Endothelial cell of umbilical vein (primary cell): ENCODE measurements around the gene DESI2. TPM values are rescaled to one million over a fixed set of nuclear protein-coding genes. Genes with fewer than 3 reads are reported as not detected.

ENCODE experiments used
- BruUV-seq: library from RNA; stranded (reverse); fragments of 400-500 nt; replicated peaks from 2 replicates; lab custom pipeline; 2021; lab: Mats Ljungman, UMichigan
- CTCF ChIA-PET: fragments of 300-600, 350-600 bp; sonication (Branson Sonifier 250); formaldehyde crosslinking; loops from one replicate; lab custom pipeline; 2021; ENCODE audit warnings: antibody characterized with exemption, inconsistent platforms; lab: Charles Lee
- POLR2A ChIA-PET: fragments of 300-600, 350-600 bp; sonication (Branson Sonifier 250); formaldehyde crosslinking; loops from one replicate; lab custom pipeline; 2021; ENCODE audit warnings: antibody characterized with exemption, inconsistent platforms; lab: Charles Lee
- DNase-seq: peaks from one replicate; pipeline ENCODE4 v3.0.0-alpha.2; 2011; ENCODE audit warnings: low read depth, low spot score
- FAIRE-seq: peaks from 2 replicates; lab custom pipeline; 2011; peaks lifted over from hg19 to GRCh38; lab: Jason Lieb, UNC
- H2AFZ ChIP-seq: 2 replicates; pipeline ENCODE4 v1.6.0; 2012; ENCODE audit warnings: low read depth, low read length, control low read depth, inconsistent platforms
- H3K27ac ChIP-seq: 2 replicates; pipeline ENCODE4 v1.5.1; 2011; ENCODE audit warnings: low read depth, mild to moderate bottlenecking, control low read depth, low read length, moderate library complexity; ENCODE audit not compliant: insufficient read depth
- H3K27me3 ChIP-seq, 2 experiments: 2 replicates each; pipeline versions ENCODE4 v1.6.0 to v1.6.1; 2011; ENCODE audit warnings: low read length in 2 of 2, mixed read lengths in 1 of 2; ENCODE audit not compliant: control insufficient read depth in 2 of 2, insufficient read depth in 2 of 2
- H3K36me3 ChIP-seq, 2 experiments: 2 replicates in 1 of 2; 3 replicates in 1 of 2; pipeline ENCODE4 v1.5.1; 2011; ENCODE audit warnings: low read length in 2 of 2, mild to moderate bottlenecking in 1 of 2, moderate library complexity in 1 of 2; ENCODE audit not compliant: control insufficient read depth in 2 of 2, insufficient read depth in 2 of 2; ENCODE audit errors: extremely low read depth in 1 of 2
- H3K4me1 ChIP-seq: 3 replicates; pipeline ENCODE4 v1.5.1; 2011; ENCODE audit warnings: mild to moderate bottlenecking, low read length; ENCODE audit not compliant: control insufficient read depth, insufficient read depth; ENCODE audit errors: extremely low read depth
- H3K4me2 ChIP-seq: 2 replicates; pipeline ENCODE4 v1.6.1; 2011; ENCODE audit warnings: low read length, control low read depth, mixed read lengths; ENCODE audit not compliant: insufficient read depth
- H3K4me3 ChIP-seq, 3 experiments: fragments of 200-600 bp in 1 of 3; sonication (generic), shearing (Covaris generic) in 1 of 3; replicated peaks in 1 of 3; 2 replicates each; pipeline ENCODE4 v1.5.1; 2011 to 2016; ENCODE audit warnings: control low read depth in 3 of 3, low read length in 3 of 3, mild to moderate bottlenecking in 2 of 3, inconsistent platforms in 1 of 3, low read depth in 1 of 3, moderate library complexity in 1 of 3; ENCODE audit not compliant: insufficient read depth in 1 of 3
- H3K79me2 ChIP-seq: 2 replicates; pipeline ENCODE4 v1.6.0; 2012; ENCODE audit warnings: low read length, inconsistent platforms; ENCODE audit not compliant: control insufficient read depth, insufficient read depth
- H3K9ac ChIP-seq: replicated peaks from 2 replicates; pipeline ENCODE3; 2011; ENCODE audit warnings: low read length, control low read depth; ENCODE audit not compliant: insufficient read depth; ENCODE audit errors: extremely low read depth
- H3K9me1 ChIP-seq: replicated peaks from 3 replicates; pipeline ENCODE4 v1.6.0; 2011; ENCODE audit warnings: mild to moderate bottlenecking, low read length; ENCODE audit not compliant: control insufficient read depth, insufficient read depth; ENCODE audit errors: extremely low read depth
- H3K9me3 ChIP-seq: replicated peaks from 2 replicates; pipeline ENCODE4 v1.5.1; 2012; ENCODE audit warnings: low read length, inconsistent platforms; ENCODE audit not compliant: control insufficient read depth, insufficient read depth
- H4K20me1 ChIP-seq: replicated peaks from 2 replicates; pipeline ENCODE3; 2011; ENCODE audit warnings: mild to moderate bottlenecking, low read length; ENCODE audit not compliant: control insufficient read depth, insufficient read depth; ENCODE audit errors: extremely low read depth
- EZH2 ChIP-seq: IDR thresholded peaks from 2 replicates; pipeline ENCODE4 v1.6.1; 2012; ENCODE audit warnings: borderline replicate concordance, low read depth, mild to moderate bottlenecking, moderate library complexity, low read length, inconsistent platforms; ENCODE audit not compliant: severe bottlenecking
- FOS ChIP-seq: IDR thresholded peaks from 2 replicates; pipeline ENCODE4 v1.6.1; 2011; ENCODE audit warnings: mild to moderate bottlenecking, low read length, moderate library complexity, borderline replicate concordance; ENCODE audit not compliant: insufficient read depth
- GATA2 ChIP-seq: IDR thresholded peaks from 2 replicates; pipeline ENCODE4 v1.7.0; 2011; ENCODE audit warnings: low read depth, mild to moderate bottlenecking, moderate library complexity, mixed read lengths, low read length; ENCODE audit not compliant: insufficient read length, insufficient read depth
- JUN ChIP-seq: IDR thresholded peaks from 2 replicates; pipeline ENCODE4 v1.6.1; 2011; ENCODE audit warnings: borderline replicate concordance, low read depth; ENCODE audit not compliant: insufficient read length, insufficient read depth
- MYC ChIP-seq: IDR thresholded peaks from one replicate; pipeline ENCODE4 v1.6.1; 2011; ENCODE audit warnings: mild to moderate bottlenecking, low read depth, low read length
- POLR2A ChIP-seq: IDR thresholded peaks from 2 replicates; pipeline ENCODE4 v1.6.1; 2012; ENCODE audit warnings: low read depth, mild to moderate bottlenecking, control low read depth, low read length
- POLR2AphosphoS5 ChIP-seq: IDR thresholded peaks from 2 replicates; pipeline ENCODE4 v1.6.1; 2012; ENCODE audit warnings: low read depth, mild to moderate bottlenecking, control low read depth, low read length, moderate library complexity; ENCODE audit not compliant: insufficient read depth
- dilution Hi-C: fragments of 300-500 bp; cut with MboI; formaldehyde crosslinking; loops from one replicate; pipeline ENCODE4 v1.15.0; 2019; ENCODE audit warnings: low sequenced_read_pairs; ENCODE audit not compliant: extremely low pct_ligation_motif_present
- intact Hi-C: fragments of 100-400 bp; cut with micrococcal nuclease; formaldehyde crosslinking; loops from one replicate; pipeline ENCODE4 v1.10.0; 2022
- polyA plus RNA-seq, 4 experiments: library from polyadenylated mRNA; depleted of rRNA in 3 of 4; stranded (reverse) in 3 of 4; unstranded in 1 of 4; fragments of >200 nt; gene quantifications; 2 replicates each; pipeline versions ENCODE4 v1.2.1 to v1.2.3, GENCODE V29; 2011 to 2012; ENCODE audit warnings: missing spikeins in 1 of 4
- total RNA-seq: library from RNA; stranded (reverse); gene quantifications from 2 replicates; pipeline ENCODE4 v1.2.3, GENCODE V29; 2021
- TF ChIP-seq, protein P1 (sequence below): IDR thresholded peaks from 2 replicates; pipeline ENCODE4 v1.6.1; 2011; ENCODE audit not compliant: insufficient read depth, insufficient read length
- TF ChIP-seq, protein P2 (sequence below), 2 donors: IDR thresholded peaks; 1 replicate in 1 of 2; 2 replicates in 1 of 2; pipeline ENCODE4 v1.5.1; 2011; ENCODE audit warnings: low read length in 2 of 2, mild to moderate bottlenecking in 2 of 2, moderate library complexity in 2 of 2, control low read depth in 1 of 2, inconsistent platforms in 1 of 2, low read depth in 1 of 2; ENCODE audit not compliant: insufficient read depth in 1 of 2; ENCODE audit errors: extremely low read depth in 1 of 2

Gene DESI2
- total and polyA plus RNA-seq, 2 donors (not counting 3 experiments of a cell fraction or from before 2014, with no cell fraction given) = 22.9 to 37.2 TPM

DNA sequence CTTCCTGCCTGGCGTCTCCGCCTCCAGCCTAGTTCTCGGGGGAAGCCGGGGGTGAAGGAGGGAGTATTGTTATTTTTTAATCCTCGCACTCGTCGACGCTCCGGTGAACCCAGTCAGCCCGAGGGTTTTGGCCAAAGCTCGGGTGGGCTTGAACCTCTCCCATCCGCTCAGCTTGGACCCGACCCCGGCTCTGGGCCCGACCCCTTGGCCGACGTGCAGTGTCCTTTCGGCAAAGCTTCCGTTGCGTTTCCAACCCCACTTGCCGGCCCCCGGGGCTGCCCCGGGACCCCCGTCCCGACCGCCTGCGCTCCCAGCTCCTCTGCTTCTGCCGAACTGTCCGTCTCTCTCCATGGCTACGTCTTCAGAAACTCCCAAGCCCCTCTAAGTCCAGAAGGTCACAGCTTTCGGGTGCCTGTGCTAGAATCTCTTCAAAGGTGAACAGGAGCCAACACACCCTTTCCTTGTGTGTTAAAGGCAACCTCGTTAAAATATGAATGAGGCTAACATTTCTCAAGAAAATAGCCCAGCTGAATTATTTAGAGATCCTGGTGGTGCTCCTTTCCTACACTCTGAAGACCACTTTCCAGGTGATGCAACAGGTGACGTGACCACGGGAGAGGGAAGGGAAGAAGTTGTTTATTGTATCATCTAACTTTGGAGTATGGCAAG is 647 bp downstream of the DESI2 start:
- ChIA-PET CTCF (interaction anchor here (0.5 to 2.2 kb wide), 7 partner anchors 32 to 389 kb away, joined by 3 to 17 read pairs (median 4); a partner anchor contains a TSS), POLR2A (no interaction called here)
- FAIRE-seq (no peak), DNase-seq (peak; percentile 38)
- intact Hi-C loops (loop anchor here (2.0 to 5.0 kb wide), 3 partner anchors 143 to 439 kb away; no protein-coding TSS in a partner anchor), dilution Hi-C loops (no loop called here)
- Histone ChIP-seq H3K27me3 (peaks cover 2 to 3% of the 10 kb centered on the region in 2 experiments), H3K27ac (peak overlapping the region; percentile 83), H3K79me2 (peaks cover 51% of the 10 kb centered on the region), H3K9me3 (no peaks in the 10 kb centered on the region), H3K4me2 (peak overlapping the region; percentile 99), H2AFZ (peak overlapping the region; percentile 44), H3K4me3 (peak overlapping the region; percentile 58 to 98 (median 90)), H3K4me1 (peaks cover 16% of the 10 kb centered on the region), H4K20me1 (no peaks in the 10 kb centered on the region), H3K9ac (peak overlapping the region; percentile 82), H3K9me1 (no peaks in the 10 kb centered on the region), H3K36me3 (peaks cover 1 to 5% of the 10 kb centered on the region in 2 experiments)
- TF ChIP-seq, protein P1, sequence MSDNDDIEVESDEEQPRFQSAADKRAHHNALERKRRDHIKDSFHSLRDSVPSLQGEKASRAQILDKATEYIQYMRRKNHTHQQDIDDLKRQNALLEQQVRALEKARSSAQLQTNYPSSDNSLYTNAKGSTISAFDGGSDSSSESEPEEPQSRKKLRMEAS = no peak
- TF ChIP-seq FOS = no peak
- TF ChIP-seq, protein P2, sequence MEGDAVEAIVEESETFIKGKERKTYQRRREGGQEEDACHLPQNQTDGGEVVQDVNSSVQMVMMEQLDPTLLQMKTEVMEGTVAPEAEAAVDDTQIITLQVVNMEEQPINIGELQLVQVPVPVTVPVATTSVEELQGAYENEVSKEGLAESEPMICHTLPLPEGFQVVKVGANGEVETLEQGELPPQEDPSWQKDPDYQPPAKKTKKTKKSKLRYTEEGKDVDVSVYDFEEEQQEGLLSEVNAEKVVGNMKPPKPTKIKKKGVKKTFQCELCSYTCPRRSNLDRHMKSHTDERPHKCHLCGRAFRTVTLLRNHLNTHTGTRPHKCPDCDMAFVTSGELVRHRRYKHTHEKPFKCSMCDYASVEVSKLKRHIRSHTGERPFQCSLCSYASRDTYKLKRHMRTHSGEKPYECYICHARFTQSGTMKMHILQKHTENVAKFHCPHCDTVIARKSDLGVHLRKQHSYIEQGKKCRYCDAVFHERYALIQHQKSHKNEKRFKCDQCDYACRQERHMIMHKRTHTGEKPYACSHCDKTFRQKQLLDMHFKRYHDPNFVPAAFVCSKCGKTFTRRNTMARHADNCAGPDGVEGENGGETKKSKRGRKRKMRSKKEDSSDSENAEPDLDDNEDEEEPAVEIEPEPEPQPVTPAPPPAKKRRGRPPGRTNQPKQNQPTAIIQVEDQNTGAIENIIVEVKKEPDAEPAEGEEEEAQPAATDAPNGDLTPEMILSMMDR (IDR thresholded peaks at IDR 0.05; ENCODE audit: extremely low read depth in 1 of 2, insufficient read depth in 1 of 2, low read depth in 1 of 2, low read length in 2 of 2) = no peak
- TF ChIP-seq EZH2 = no peak
- no peak for TF ChIP-seq MYC
- no peak for TF ChIP-seq POLR2A
- TF ChIP-seq JUN = no peak
- no peak for TF ChIP-seq GATA2
- no peak for TF ChIP-seq POLR2AphosphoS5
- TSS peak; percentile 35 for BruUV-seq
